ENCODE measurements around the gene MLANA. TPM values are rescaled to one million over a fixed set of nuclear protein-coding genes. Genes with fewer than 3 reads are reported as not detected.

MLANA gene
- total and polyA plus RNA-seq, 10 donors: not detected

DNA sequence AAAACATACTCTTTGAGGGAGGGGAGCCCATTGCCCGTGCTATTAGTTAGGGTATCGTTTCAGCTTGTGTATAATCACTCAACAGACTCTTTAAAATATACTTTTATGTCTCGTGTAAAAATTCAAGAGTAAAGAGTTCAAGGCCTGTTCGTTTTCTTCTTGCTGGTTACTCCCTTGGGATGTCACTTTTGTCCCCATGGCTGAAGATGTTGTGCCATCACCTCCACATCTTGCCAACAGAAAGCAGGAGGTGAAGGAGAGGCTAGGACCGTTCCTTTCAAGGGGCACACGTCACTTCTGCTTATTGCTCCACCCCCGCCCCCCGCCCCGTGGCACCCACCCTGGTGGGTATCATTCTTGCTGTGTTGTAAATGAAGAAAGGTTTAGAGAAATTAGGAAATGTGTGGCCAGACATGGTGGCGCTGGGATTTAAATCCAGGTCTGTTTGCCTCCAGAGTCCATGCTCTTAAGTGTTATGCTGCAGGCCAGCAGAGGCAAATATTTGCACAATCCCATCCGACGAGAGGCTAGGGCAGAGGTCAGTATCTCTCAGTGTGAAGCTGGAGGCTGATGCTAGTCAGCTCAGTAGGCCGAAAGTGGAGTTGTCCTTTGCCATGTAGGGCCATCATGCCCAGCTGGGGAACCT, 3.0 kb downstream of the MLANA start:
- DNase-seq: no peak
- Histone ChIP-seq H3K27ac (no peak overlapping the region), H3K4me3 (no peak overlapping the region), H3K27me3 (replicated peaks in 1 of 7) (no peaks in the 10 kb centered on the region), H3K9me3 (no peaks in the 10 kb centered on the region), H3K4me1 (no peaks in the 10 kb centered on the region), H3K36me3 (peaks cover 0 to 33% (median 2%) of the 10 kb centered on the region in 6 donors)
- no peak for TF ChIP-seq POLR2A (IDR thresholded peaks at IDR 0.05)
- TF ChIP-seq, protein P1, sequence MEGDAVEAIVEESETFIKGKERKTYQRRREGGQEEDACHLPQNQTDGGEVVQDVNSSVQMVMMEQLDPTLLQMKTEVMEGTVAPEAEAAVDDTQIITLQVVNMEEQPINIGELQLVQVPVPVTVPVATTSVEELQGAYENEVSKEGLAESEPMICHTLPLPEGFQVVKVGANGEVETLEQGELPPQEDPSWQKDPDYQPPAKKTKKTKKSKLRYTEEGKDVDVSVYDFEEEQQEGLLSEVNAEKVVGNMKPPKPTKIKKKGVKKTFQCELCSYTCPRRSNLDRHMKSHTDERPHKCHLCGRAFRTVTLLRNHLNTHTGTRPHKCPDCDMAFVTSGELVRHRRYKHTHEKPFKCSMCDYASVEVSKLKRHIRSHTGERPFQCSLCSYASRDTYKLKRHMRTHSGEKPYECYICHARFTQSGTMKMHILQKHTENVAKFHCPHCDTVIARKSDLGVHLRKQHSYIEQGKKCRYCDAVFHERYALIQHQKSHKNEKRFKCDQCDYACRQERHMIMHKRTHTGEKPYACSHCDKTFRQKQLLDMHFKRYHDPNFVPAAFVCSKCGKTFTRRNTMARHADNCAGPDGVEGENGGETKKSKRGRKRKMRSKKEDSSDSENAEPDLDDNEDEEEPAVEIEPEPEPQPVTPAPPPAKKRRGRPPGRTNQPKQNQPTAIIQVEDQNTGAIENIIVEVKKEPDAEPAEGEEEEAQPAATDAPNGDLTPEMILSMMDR (IDR thresholded peaks at IDR 0.05 in 8 of 11, conservative IDR thresholded peaks at IDR 0.05 in 3 of 11): no peak
- no peak for TF ChIP-seq POLR2AphosphoS5 (IDR thresholded peaks at IDR 0.05)
- intact Hi-C loops (cut with DNase I; ENCODE audit: low total_unique reads): no loop called here
- 85 to 90% (median 88%) methylated on average over 13 of the region's 13 CpGs for WGBS, 5 donors

DNA sequence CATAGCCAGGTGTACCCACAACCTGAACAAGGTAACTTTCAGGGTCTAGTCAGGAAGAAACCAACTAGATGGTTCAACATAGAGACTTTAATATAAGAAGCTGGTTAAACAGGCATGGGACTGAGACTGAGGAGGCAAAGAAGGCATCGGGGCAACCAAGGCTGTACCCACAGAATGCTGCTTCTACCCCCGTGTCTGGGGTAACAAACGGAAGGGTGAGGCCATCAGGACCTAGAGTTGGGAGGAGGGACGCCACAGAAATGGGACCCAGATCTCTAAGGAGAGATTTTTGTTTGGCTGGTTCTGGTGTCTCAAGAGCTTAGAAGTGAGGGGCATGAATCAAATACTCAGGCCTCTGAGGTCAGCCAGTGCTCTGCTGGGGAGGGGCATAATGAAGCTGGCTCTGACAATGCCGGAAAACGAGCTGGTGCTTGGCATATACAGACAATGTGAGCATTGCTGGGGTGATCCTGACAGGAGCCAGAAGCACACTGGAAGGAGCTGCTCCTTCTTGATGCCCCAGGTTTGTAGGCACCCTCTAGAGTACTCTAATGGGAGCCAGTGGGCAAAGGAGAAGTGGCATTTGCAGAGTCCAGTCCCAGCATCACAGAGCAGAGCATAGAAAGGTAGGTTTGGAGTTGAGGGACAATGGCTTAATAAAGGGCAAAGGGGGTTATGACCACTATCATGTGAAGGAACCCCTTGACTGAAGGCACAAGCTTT, 3.7 kb downstream of the MLANA start:
- intact Hi-C loops (cut with DNase I; ENCODE audit: low total_unique reads): no loop called here
- no peak overlapping the region for H3K4me3 ChIP-seq
- no peaks in the 10 kb centered on the region for H3K9me3 ChIP-seq
- no peaks in the 10 kb centered on the region for H3K27me3 ChIP-seq (replicated peaks in 1 of 7)
- no peak for DNase-seq
- WGBS, 5 donors: 91 to 97% (median 95%) methylated on average over 6 of the region's 6 CpGs
- H3K36me3 ChIP-seq: peaks cover 0 to 39% (median 2%) of the 10 kb centered on the region in 6 donors
- H3K4me1 ChIP-seq: no peaks in the 10 kb centered on the region
- no peak overlapping the region for H3K27ac ChIP-seq
- TF ChIP-seq POLR2AphosphoS5 (IDR thresholded peaks at IDR 0.05) (no peak), POLR2A (IDR thresholded peaks at IDR 0.05) (no peak)
- TF ChIP-seq, protein P1 (IDR thresholded peaks at IDR 0.05 in 8 of 11, conservative IDR thresholded peaks at IDR 0.05 in 3 of 11): no peak

DNA sequence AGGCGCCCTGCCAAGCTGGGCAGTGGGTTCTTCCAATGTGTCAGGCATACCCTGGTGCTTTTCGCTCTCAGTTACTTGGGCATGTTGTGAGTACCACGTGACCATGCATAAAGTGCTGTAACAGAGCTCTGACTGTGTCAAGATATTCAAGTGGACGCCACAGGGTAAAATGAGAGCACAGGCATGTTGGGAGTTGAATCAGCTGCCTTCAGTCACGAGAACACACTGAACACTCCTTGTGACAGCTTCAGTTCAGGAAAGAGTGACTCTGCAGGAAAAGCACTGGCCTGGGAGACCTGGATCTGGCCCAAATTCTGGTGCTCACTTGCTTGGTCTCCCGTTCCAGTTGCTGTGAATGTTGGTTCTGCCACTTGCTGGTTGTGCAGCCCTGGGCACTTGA, 5.1 kb downstream of the MLANA start:
- no peaks in the 10 kb centered on the region for H3K4me1 ChIP-seq
- intact Hi-C loops (cut with DNase I; ENCODE audit: low total_unique reads): no loop called here
- H3K27me3 ChIP-seq (replicated peaks in 1 of 7): no peaks in the 10 kb centered on the region
- peaks cover 0 to 42% (median 2%) of the 10 kb centered on the region in 6 donors for H3K36me3 ChIP-seq
- H3K9me3 ChIP-seq: no peaks in the 10 kb centered on the region
- DNase-seq: no peak
- TF ChIP-seq POLR2A (IDR thresholded peaks at IDR 0.05) (no peak), POLR2AphosphoS5 (IDR thresholded peaks at IDR 0.05) (no peak)
- TF ChIP-seq, protein P1 (IDR thresholded peaks at IDR 0.05 in 8 of 11, conservative IDR thresholded peaks at IDR 0.05 in 3 of 11): no peak
- no peak overlapping the region for H3K27ac ChIP-seq
- no peak overlapping the region for H3K4me3 ChIP-seq
- WGBS, 5 donors: 81 to 97% (median 85%) methylated on average over 6 of the region's 6 CpGs

DNA sequence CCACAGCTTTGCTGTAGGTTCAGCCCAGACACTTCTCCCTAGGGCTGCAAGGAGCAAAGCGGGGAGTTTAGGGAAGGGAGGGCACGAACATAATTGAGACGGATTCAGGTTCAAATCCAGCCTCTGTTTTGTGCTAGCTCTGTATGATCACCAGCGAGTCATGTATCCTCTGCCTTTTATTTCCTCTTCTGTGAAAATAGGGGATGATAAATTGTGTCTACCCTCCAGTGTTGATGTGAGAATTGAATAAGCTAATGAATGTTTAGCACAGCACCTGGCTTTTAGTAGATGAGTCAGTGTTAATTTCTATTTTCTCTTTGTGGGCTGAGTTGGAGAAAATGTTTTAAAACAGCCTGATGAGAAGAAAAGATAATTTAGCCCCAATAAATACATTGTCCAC, 6.2 kb downstream of the MLANA start:
- H3K4me3 ChIP-seq: no peak overlapping the region
- intact Hi-C loops (cut with DNase I; ENCODE audit: low total_unique reads): no loop called here
- no peak overlapping the region for H3K27ac ChIP-seq
- TF ChIP-seq POLR2AphosphoS5 (IDR thresholded peaks at IDR 0.05) (no peak), POLR2A (IDR thresholded peaks at IDR 0.05) (no peak)
- TF ChIP-seq, protein P1 (IDR thresholded peaks at IDR 0.05 in 8 of 11, conservative IDR thresholded peaks at IDR 0.05 in 3 of 11): no peak
- H3K9me3 ChIP-seq: no peaks in the 10 kb centered on the region
- no peak for DNase-seq
- WGBS, 5 donors: 94 to 99% (median 95%) methylated on average over 4 of the region's 4 CpGs
- no peaks in the 10 kb centered on the region for H3K4me1 ChIP-seq
- H3K36me3 ChIP-seq: peaks cover 0 to 42% (median 2%) of the 10 kb centered on the region in 6 donors
- H3K27me3 ChIP-seq (replicated peaks in 1 of 7): no peaks in the 10 kb centered on the region

Data from spleen (tissue), 11 donors.